Activated CD4-positive, alpha-beta memory T cell treated with anti-CD3 and anti-CD28 coated beads for 36 hours (primary cell): Measurements from ENCODE around the gene NXPH3. TPM values are rescaled to one million over a fixed set of nuclear protein-coding genes. Genes with fewer than 3 reads are reported as not detected.

Experiments
- CTCF ChIA-PET: fragments of 350-600 bp; sonication (Branson Sonifier 250); formaldehyde crosslinking; loops from one replicate; lab custom pipeline; 2021; ENCODE audit warnings: antibody characterized with exemption, inconsistent platforms; lab: Charles Lee
- POLR2A ChIA-PET: fragments of 350-600 bp; sonication (Branson Sonifier 250); formaldehyde crosslinking; loops from one replicate; lab custom pipeline; 2021; ENCODE audit warnings: antibody characterized with exemption; lab: Charles Lee
- DNase-seq: peaks from one replicate; pipeline ENCODE4 v3.0.0-alpha.2; 2020
- H3K27ac Mint-ChIP-seq: one replicate; pipeline ENCODE4 v1.8.0; 2021; ENCODE audit warnings: mixed read lengths
- H3K27me3 Mint-ChIP-seq: one replicate; pipeline ENCODE4 v1.8.0; 2021; ENCODE audit warnings: mixed read lengths
- H3K36me3 Mint-ChIP-seq: one replicate; pipeline ENCODE4 v1.8.0; 2021; ENCODE audit warnings: mixed read lengths
- H3K4me1 Mint-ChIP-seq: one replicate; pipeline ENCODE4 v1.8.0; 2021; ENCODE audit warnings: low read depth, mixed read lengths
- H3K4me3 Mint-ChIP-seq: one replicate; pipeline ENCODE4 v1.8.0; 2021; ENCODE audit warnings: mild to moderate bottlenecking, mixed read lengths
- H3K9me3 Mint-ChIP-seq: one replicate; pipeline ENCODE4 v1.8.0; 2021; ENCODE audit warnings: mixed read lengths
- intact Hi-C: fragments of 100-400 bp; cut with micrococcal nuclease; formaldehyde crosslinking; loops from one replicate; pipeline ENCODE4 v1.15.1; 2023
- total RNA-seq, 2 experiments: library from RNA; stranded (reverse); gene quantifications; one replicate each; pipeline ENCODE4 v1.2.3, GENCODE V29; 2021

NXPH3 gene
- total RNA-seq = under 1 TPM in 1 of 2 experiments, not detected in 1; 0.10 TPM

DNA sequence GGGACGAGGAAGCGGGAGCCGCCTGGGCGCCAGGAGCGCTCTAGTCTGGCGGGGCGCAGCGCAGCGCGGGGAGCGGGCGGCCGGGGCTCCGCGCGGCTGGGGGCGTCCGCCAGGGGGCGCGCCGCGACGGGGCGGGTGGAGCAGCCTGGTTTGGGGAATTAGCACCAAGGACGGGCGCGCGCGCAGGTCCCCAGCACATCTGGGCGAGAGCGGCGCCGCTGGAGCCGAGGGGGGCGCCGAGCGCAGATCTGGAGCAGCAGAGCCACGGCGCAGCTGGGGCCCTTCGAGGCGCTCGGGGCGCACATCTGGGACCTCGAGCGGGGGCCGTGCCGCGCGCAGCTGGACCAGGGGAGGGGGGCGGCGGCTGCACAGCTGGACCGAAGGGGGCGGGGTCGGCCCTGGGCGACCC lies at the start of gene NXPH3:
NXPH3 (plus strand) TSS at position 193 of the 409 bp plus-strand sequence. CDS start 349 bp downstream, outside the sequence.
- H3K4me1 Mint-ChIP-seq = peaks cover 2% of the 10 kb centered on the region
- H3K27me3 Mint-ChIP-seq = peaks cover 44% of the 10 kb centered on the region
- H3K9me3 Mint-ChIP-seq = no peaks in the 10 kb centered on the region
- intact Hi-C loops = loop anchor here (1.0 kb wide), 1 partner anchor 120 kb away; no protein-coding TSS in a partner anchor
- no peaks in the 10 kb centered on the region for H3K36me3 Mint-ChIP-seq
- peak; percentile 80 for DNase-seq
- no peak within 1 kb of the TSS for H3K27ac Mint-ChIP-seq
- H3K4me3 Mint-ChIP-seq = peak within 1 kb of the TSS; percentile 63
- CTCF ChIA-PET = interaction anchor here (0.7 to 16.8 kb wide), 10 partner anchors 10 to 477 kb away, joined by 3 to 564 read pairs (median 4); partner anchors contain the start of gene SLC35B1
- POLR2A ChIA-PET = no interaction called here

DNA sequence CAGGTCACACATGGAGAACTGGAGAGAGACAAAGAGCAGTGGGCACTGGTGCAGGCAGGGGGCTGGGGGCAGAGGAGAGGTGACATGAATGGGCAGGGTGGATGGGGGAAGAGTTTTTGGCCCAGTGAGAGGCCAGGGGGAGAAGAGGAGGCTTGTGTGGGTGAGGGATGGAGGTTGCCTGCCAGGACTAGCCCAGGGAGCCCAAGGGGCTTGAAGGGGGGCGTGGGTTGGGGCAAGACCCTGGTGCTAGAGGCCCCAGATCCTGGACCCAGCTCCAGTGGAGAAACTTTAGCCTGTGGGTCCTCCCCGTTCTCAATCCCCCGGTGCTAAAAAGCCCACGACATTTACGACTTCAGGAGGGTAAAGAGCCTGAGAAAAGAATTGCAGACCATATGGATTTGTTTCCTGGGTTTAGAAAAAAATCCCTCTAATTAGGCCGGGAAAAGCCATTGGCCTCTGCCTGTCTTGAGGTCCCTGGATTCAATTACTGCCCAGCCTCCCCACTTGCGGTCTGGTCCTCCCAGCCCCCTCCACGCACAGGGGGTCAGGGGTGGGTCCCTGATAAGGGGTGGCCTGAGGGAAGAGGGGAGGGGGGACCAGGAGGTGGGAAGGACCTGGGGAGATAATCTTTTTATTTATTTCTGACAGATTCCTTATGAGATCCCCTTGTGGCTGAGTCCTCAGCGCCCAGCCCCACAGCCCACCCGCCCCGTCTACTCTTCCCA lies 47.6 kb upstream of the NXPH3 start:
- ChIA-PET POLR2A (no interaction called here), CTCF (interaction anchor here (2.1 kb wide), 1 partner anchor 29 kb away, joined by 7 read pairs; no protein-coding TSS in a partner anchor)
- no peak overlapping the region for H3K4me3 Mint-ChIP-seq
- intact Hi-C loops = no loop called here
- H3K36me3 Mint-ChIP-seq = no peaks in the 10 kb centered on the region
- peaks cover 11% of the 10 kb centered on the region for H3K27me3 Mint-ChIP-seq
- H3K27ac Mint-ChIP-seq = no peak overlapping the region
- H3K9me3 Mint-ChIP-seq = no peaks in the 10 kb centered on the region
- peaks cover 7% of the 10 kb centered on the region for H3K4me1 Mint-ChIP-seq
- no peak for DNase-seq

DNA sequence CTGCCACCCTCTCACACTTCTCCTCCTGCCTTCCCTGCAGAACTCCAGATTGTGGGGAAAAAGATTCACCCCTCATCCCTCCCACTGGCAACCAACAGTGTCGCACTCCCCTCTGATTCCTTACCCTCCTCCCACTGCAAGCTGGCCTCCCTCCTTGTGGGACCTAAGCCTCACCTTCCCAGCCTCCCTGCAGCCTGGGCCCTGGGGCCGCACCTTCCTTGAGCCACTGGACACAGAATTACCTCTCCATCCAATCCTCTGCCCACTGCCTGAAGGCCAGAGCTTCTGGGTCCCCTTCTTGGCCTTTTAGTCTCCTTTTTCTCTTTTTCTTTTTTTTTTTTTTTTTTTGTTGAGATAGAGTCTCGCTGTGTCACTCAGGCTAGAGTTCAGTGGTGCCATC lies 46.7 kb upstream of the NXPH3 start:
- H3K4me1 Mint-ChIP-seq = peaks cover under 1% of the 10 kb centered on the region
- ChIA-PET CTCF (interaction anchor here (1.1 kb wide), 1 partner anchor 28 kb away, joined by 5 read pairs; no protein-coding TSS in a partner anchor), POLR2A (interaction anchor here (0.5 kb wide), 1 partner anchor 201 kb away, joined by 3 read pairs; no protein-coding TSS in a partner anchor)
- no peaks in the 10 kb centered on the region for H3K9me3 Mint-ChIP-seq
- DNase-seq = no peak
- intact Hi-C loops = no loop called here
- peaks cover 16% of the 10 kb centered on the region for H3K27me3 Mint-ChIP-seq
- no peaks in the 10 kb centered on the region for H3K36me3 Mint-ChIP-seq
- no peak overlapping the region for H3K27ac Mint-ChIP-seq
- H3K4me3 Mint-ChIP-seq = no peak overlapping the region

DNA sequence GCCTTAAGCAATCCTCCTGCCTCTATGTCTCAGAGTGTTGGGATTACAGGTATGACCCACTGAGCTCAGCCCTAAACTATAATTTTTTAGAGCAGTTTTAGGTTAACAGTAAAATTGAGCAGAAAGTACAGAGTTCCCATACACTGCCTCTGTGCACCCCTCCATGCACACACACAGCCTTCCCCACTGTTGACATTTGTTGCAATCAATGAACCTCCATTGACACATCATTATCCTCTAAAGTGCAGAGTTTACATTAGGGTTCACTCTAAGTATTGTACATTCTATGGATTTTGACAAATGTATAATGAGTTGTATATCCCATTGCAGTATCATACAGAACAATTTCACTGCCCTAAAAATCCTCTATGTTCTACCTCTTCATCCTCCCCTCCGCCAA lies 45.6 kb upstream of the NXPH3 start:
- Mint-ChIP-seq H3K36me3 (no peaks in the 10 kb centered on the region), H3K27me3 (peaks cover 18% of the 10 kb centered on the region), H3K4me1 (no peaks in the 10 kb centered on the region), H3K4me3 (no peak overlapping the region), H3K9me3 (no peaks in the 10 kb centered on the region), H3K27ac (no peak overlapping the region)
- ChIA-PET POLR2A (interaction anchor here (0.7 kb wide), 1 partner anchor 125 kb away, joined by 3 read pairs; no protein-coding TSS in a partner anchor), CTCF (interaction anchor here (0.7 to 1.1 kb wide), 2 partner anchors 26 to 134 kb away, joined by 4 to 5 read pairs; no protein-coding TSS in a partner anchor)
- DNase-seq = no peak
- intact Hi-C loops = no loop called here

DNA sequence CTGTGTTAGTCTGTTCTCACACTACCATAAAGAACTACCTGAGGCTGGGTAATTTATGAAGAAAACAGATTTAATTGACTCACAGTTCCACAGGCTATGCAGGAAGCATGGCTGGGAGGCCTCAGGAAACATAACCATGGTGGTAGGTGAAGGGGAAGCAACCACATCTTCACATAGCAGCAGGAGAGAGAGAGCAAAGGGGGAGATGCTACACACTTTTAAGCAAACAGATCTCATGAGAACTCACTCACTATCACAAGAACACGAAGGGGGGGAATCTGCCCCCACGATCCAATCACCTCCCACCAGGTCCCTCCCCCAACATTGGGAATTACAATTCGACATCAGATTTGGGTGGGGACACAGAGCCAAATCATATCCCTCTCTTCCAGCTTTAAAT lies 31.8 kb upstream of the NXPH3 start:
- Mint-ChIP-seq H3K9me3 (peaks cover 22% of the 10 kb centered on the region), H3K27me3 (peaks cover 1% of the 10 kb centered on the region), H3K36me3 (no peaks in the 10 kb centered on the region), H3K4me1 (no peaks in the 10 kb centered on the region), H3K4me3 (no peak overlapping the region), H3K27ac (no peak overlapping the region)
- POLR2A ChIA-PET = interaction anchor here (0.6 kb wide), 1 partner anchor 338 kb away, joined by 3 read pairs; no protein-coding TSS in a partner anchor
- no peak for DNase-seq
- intact Hi-C loops = no loop called here
- CTCF ChIA-PET = interaction anchor here (0.8 kb wide), 1 partner anchor 13 kb away, joined by 3 read pairs; no protein-coding TSS in a partner anchor

DNA sequence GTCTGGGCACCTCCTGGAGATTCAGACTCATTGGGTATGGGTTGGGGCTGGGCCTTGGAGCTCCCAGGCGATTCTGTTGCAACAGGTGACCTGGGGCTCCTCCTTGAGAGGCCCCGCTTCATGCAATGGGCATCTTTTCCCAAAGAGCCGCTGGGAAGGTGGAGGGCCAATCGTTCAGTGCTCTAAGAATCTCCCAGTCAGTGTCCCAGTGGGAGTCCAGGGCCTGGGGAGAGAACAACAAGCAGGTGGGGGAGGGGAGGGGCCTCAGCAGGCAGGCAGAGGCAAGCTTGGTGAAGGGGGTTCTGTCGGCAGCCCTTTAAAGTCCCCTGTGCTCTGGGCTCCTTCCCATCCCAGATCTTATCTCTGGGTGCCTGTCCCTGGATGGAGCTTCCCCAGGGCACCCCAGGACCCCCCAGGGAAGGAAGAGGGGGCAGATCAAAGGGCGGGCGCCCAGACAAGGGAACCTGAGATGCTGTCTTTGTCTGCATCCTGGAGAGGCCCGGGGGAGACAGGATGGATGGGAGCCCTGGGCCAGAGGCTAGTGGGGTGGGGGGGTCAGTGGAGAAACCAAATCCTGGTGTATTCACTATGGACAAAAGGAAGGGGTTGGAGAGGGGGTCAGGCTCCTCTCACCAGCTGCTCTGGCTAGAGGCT lies 30.5 kb upstream of the NXPH3 start:
- Mint-ChIP-seq H3K4me3 (no peak overlapping the region), H3K27ac (no peak overlapping the region), H3K36me3 (no peaks in the 10 kb centered on the region), H3K27me3 (peaks cover 1% of the 10 kb centered on the region), H3K9me3 (peaks cover 22% of the 10 kb centered on the region), H3K4me1 (no peaks in the 10 kb centered on the region)
- intact Hi-C loops = no loop called here
- POLR2A ChIA-PET = no interaction called here
- DNase-seq = no peak
- CTCF ChIA-PET = interaction anchor here (0.8 to 2.0 kb wide), 3 partner anchors 11 to 137 kb away, joined by 3 to 5 read pairs (median 4); no protein-coding TSS in a partner anchor

DNA sequence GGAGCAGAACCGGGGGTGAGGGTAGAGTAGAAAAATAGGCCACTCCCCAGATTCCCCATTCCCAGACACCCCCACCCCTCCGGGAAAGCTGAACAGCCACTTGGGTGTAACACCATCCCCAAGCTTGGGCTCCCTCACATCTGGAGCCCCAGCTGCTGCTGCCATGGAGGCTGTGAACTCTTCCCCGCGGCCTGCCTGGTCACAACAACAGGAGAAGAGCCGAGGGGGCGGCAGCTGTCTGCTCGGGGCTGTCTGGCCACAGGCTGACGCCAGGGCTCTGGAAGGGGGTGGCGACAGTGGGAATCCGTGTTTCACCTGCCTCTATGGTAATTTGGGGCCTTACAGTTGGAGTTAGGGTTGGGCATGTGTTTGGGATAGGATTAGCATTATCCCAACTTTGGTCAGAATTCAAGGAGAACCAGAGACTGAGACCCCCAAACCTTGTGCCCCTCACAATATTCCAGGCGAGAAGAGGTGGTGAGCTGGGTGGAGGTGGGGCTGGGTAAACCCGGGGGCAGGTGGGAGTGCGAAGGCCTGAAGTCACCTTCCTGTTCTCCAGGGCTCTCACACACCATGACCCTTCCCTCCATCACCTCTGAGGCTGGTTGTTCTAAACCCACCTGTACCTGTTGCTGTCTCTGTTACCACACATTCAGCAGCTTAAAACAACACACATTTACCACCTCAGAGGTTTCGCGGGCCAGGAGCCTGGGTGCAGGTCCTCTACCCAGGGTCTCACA lies 29.7 kb upstream of the NXPH3 start:
- no peak overlapping the region for H3K27ac Mint-ChIP-seq
- no peaks in the 10 kb centered on the region for H3K36me3 Mint-ChIP-seq
- ChIA-PET CTCF (interaction anchor here (1.0 to 2.0 kb wide), 2 partner anchors 10 to 138 kb away, joined by 3 to 5 read pairs; no protein-coding TSS in a partner anchor), POLR2A (no interaction called here)
- DNase-seq = no peak
- intact Hi-C loops = no loop called here
- H3K4me1 Mint-ChIP-seq = no peaks in the 10 kb centered on the region
- peaks cover 1% of the 10 kb centered on the region for H3K27me3 Mint-ChIP-seq
- H3K4me3 Mint-ChIP-seq = no peak overlapping the region
- peaks cover 22% of the 10 kb centered on the region for H3K9me3 Mint-ChIP-seq

DNA sequence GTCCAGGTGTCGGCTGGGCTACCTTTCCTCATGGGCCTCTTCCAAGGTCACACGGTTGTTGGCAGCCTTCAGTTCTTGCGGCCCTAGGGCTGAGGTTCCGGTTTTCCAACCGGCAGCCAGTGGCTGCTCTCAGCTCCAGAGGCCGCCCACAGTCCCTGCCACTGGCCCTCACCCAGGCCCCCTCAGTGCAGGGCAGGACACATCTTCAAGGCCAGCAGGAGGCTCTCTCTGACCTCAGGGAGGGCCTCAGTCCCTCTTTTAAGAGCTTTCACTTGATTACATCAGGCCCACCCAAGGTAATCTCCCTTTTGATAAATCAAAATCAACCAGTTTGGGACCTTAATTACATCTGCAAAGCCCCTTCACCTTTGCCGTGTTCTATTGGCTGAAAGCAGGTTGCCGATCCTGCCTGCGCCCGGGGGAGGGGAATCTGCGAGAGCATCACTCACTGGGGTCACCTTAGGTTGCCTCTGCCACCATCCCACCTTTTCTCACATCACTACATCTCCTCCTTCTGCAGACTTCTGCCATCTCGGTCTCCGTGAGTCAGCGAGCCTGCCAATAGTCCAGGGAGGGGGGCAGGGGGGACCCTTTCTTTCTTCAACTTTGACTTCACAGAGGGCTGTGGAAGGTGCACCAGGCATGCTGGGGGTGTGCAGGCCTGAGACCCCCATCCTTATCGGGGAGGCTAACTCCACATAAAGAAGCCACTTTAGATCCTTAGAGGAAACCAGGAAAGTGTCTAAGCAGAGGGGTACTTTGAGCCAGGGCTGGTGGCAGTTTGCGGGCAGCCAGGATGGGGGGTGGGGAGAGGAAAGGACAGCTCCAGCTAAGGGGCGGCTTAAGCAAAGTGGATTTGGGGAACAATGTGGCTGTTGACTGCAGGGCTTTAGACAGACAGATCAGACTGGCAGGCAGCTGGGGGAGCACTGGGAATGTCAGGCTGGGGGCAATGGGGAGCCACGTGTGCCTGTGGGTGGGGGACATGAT lies 28.8 kb upstream of the NXPH3 start:
- no peak overlapping the region for H3K27ac Mint-ChIP-seq
- peaks cover 1% of the 10 kb centered on the region for H3K27me3 Mint-ChIP-seq
- no peaks in the 10 kb centered on the region for H3K36me3 Mint-ChIP-seq
- CTCF ChIA-PET = interaction anchor here (0.9 to 2.0 kb wide), 3 partner anchors 9 to 139 kb away, joined by 3 to 5 read pairs (median 3); no protein-coding TSS in a partner anchor
- intact Hi-C loops = no loop called here
- no peak for DNase-seq
- no peaks in the 10 kb centered on the region for H3K4me1 Mint-ChIP-seq
- H3K4me3 Mint-ChIP-seq = no peak overlapping the region
- POLR2A ChIA-PET = no interaction called here
- peaks cover 13% of the 10 kb centered on the region for H3K9me3 Mint-ChIP-seq

DNA sequence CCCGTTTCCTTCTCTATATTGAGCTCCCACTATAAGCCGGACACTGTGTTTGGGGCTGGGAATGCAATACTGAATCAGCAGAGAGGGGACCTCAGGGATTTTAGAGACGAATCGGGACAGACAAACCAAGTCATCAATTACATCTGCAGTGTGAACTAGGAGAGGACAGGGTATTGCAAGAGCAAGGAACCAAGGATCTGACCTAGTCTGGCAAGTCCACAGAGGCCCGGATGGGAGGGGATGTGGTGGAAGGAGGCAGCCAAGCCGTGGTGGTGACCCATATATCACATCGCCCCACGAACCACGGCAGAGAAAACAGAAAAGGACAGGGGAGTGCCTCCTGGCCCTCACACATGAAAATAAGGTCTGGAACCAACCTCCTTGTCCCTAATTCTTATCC lies 28.1 kb upstream of the NXPH3 start:
- ChIA-PET CTCF (interaction anchor here (0.9 kb wide), 1 partner anchor 51 kb away, joined by 3 read pairs; no protein-coding TSS in a partner anchor), POLR2A (no interaction called here)
- H3K36me3 Mint-ChIP-seq = no peaks in the 10 kb centered on the region

DNA sequence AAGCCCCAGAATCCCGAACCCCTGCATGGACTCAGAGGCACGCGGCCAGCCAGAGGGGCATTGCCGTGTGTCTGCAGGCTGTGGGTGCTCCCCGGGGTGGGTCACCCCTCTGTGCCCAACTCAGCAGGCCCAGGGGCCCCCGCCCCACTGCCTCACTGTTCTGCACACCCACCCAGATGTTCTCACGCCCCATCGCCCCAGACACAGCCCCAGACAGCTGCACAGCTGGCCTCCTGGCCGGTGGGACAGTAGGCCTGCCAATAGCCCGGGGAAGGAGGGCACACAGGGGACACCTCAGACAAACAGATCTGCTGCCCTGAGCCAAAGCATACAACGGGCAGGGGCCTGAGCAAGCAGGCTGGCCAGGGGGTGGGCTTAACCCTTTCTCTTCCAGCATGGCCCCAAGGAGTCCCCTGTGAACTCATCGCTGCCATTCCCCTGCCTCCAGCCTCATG lies 27.6 kb upstream of the NXPH3 start:
- POLR2A ChIA-PET = no interaction called here
- intact Hi-C loops = loop anchor here (2.0 kb wide), 1 partner anchor 139 kb away; no protein-coding TSS in a partner anchor
- H3K4me1 Mint-ChIP-seq = no peaks in the 10 kb centered on the region
- no peaks in the 10 kb centered on the region for H3K36me3 Mint-ChIP-seq
- H3K4me3 Mint-ChIP-seq = no peak overlapping the region
- H3K9me3 Mint-ChIP-seq = peaks cover 9% of the 10 kb centered on the region
- peaks cover 1% of the 10 kb centered on the region for H3K27me3 Mint-ChIP-seq
- CTCF ChIA-PET = no interaction called here
- H3K27ac Mint-ChIP-seq = no peak overlapping the region
- DNase-seq = no peak

More for the DNA sequence above, 28.1 kb upstream of the NXPH3 start:
- no peak overlapping the region for H3K27ac Mint-ChIP-seq
- H3K4me1 Mint-ChIP-seq = no peaks in the 10 kb centered on the region
- no peak overlapping the region for H3K4me3 Mint-ChIP-seq
- intact Hi-C loops = no loop called here
- no peak for DNase-seq
- H3K9me3 Mint-ChIP-seq = peaks cover 9% of the 10 kb centered on the region
- H3K27me3 Mint-ChIP-seq = peaks cover 1% of the 10 kb centered on the region
